ENCODE measurements around the gene CSH1.
A peak's percentile ranks its signal among the peaks of the same experiment; 100 is the strongest.
"Not testable (repeated sequence)": the region's sequence is repeated elsewhere in the genome, so short reads cannot be mapped to it uniquely, and the experiment has no call there.

The CSH1 gene

DNA sequence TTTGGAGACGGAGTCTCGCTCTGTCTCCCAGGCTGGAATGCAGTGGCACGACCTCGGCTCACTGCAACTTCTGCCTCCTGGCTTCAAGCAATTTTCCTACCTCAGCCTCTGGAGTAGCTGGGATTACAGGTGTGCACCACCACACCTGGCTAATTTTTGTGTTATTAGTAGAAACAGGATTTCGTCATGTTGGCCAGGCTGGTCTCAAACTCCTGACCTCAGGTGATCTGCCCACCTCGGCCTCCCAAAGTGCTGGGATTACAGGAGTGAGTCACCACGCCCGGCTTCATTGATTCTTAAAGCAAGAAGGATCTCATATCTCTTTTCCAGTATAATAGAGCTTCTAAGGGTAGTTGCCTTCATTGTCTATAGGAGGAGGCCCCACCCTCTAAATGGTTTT is 8.4 kb upstream of the CSH1 start:
- not testable (repeated sequence) for DNase-seq (ENCODE audit: low read depth in 2 of 2)

- DNase-seq (ENCODE audit: low read depth in 2 of 2), result peak in 1 of 2 donors; percentile 24
These were observed 7.4 kb upstream of the CSH1 start for GRCh38 chr17:63903787-63904201.

GRCh38 chr17:63901971-63902370 is 5.6 kb upstream of the CSH1 start:
- not testable (repeated sequence) for DNase-seq (ENCODE audit: low read depth in 2 of 2)

DNA sequence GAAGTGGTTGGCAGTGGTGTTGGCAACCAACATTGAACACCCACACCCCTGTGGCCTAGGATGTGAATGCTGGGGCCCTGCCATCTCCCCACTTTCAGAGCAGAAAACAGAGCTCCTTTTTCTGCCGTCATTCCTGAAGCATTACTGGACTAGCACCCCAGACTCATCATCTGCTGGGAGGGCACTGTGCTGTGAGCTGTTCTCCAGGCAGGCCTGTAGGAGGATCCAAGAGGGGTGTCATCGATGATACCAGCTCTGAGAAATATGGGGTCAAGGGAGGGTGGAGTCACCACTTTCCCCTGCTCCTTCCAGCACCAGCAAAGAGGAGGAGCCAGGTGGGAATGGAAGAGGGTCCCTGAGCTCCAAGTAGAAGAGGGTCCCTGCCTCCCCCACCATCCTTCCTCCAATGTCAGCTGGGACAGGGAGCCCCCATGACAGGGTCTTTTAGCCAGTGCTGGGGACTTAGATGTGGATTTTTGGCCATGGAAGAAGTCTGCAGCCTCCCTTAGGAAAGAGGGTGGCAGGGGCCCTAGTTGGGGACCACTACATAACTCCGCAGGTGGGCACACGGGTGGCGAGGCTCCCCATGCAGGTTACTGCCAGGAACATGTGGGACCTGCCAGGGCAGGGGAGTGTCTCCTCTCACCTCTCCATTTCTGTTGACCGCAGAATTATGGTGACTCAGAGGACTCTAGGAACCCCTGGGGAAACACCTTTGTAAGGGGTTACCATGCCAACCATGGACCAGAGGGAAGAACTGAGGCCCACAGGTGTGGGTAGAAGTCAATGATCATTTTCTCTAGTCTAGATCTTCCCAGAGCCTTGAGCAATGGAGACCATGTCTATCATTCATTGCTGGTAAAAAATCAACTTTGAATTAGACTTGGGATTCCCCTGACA is 2.8 kb upstream of the CSH1 start:
- DNase-seq (ENCODE audit: low read depth in 2 of 2), result peak; percentile 12 to 50

DNA sequence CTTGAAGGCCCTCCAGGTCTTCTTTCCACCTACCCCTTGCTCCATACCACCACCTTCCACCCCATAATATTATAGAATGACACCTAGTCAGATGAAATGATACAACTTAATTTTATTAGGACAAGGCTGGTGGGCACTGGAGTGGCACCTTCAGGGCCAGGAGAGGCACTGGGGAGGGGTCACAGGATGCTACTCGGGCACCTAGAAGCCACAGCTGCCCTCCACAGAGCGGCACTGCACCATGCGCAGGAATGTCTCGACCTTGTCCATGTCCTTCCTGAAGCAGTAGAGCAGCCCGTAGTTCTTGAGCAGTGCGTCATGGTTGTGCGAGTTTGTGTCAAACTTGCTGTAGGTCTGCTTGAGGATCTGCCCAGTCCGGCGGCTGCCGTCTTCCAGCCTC is 1.6 kb downstream of the CSH1 start:
- DNase-seq (ENCODE audit: low read depth in 2 of 2), result not testable (repeated sequence)

GRCh38 chr17:63894021-63894420 is 2.4 kb downstream of the CSH1 start:
- not testable (repeated sequence) for DNase-seq (ENCODE audit: low read depth in 2 of 2)

GRCh38 chr17:63892316-63893037 is 3.9 kb downstream of the CSH1 start:
- DNase-seq (ENCODE audit: low read depth in 2 of 2), result not testable (repeated sequence)

DNA sequence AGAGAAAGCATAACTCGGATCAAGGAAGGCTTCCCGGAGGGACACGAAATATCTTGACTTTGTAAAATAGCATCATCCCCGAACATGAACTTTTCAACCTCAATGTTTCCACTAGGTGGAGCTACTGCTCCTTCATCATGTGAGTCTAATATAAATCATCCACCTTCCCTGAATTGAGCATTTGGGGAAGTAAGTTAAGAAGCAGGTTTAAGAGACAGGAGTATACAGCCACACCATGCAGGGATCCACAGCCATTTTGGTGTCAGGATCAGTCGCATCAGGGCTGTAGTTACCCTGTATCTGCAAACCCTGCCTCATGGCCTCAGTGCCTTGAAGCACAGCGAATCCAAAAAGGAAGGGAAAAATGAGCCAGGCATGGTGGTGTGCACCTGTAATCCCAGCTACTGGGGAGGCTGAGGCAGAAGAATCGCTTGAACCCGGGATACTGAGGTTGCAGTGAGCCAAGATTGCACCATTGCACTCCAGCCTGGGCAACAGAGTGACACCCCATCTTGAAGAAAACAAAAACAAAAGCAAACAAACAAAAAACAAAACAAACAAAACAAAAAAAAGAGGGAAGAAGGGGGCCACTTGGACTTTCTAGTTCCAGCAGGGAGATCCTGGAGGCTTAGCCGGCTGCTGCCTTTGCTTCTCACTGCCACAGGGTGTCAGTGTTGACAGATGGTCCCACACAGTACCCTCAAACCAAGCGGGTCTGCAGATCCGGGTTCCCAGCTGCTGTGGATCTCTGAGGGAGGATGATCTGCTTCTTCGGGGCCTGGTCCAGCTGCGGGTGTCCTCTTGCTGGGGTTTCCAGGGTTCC is 7.1 kb downstream of the CSH1 start:
- not testable (repeated sequence) for DNase-seq (ENCODE audit: low read depth in 2 of 2)

- DNase-seq (ENCODE audit: low read depth in 2 of 2), result not testable (repeated sequence)
These were observed 11.3 kb downstream of the CSH1 start for GRCh38 chr17:63885119-63885518.

GRCh38 chr17:63882626-63883126 is 13.7 kb downstream of the CSH1 start:
- not testable (repeated sequence) for DNase-seq (ENCODE audit: low read depth in 2 of 2)

DNA sequence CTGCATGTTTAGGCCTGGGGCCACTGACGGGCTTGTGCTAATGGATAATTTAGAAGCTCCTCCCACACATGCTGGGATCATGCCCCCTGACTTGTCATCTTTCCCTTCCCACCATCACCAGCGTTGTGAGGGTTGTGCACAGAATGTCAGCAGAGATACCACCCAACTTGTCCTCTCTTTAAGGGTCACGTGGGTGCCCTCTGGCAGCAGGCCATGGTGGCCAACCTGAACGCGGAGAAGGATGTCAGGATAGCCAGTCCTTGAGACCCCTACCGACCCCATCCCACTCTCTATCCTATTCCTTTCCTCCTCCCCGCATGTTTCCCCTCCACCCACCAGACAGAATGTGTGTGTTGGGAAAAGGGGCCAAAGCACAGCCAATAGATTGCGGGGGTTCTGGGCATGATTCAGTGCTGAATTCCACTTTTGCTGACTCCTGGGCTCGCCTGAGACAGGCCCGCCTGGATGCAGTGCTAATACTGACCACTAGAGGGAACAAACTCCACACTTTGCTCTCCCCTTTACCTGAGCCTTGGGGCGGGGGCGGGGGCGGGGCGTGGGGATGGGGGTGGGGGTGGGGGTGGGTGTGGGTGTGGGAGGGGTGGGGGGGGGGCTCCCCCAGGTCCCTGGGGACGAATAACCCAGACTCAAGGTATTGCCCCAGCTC is 14.3 kb downstream of the CSH1 start, which contains the start of gene GH2:
TSS of gene GH2 (minus strand) at position 10 of the 667 bp plus-strand sequence. CDS start 143 bp downstream, outside the sequence.
- peak; percentile 37 to 46 for DNase-seq (ENCODE audit: low read depth in 2 of 2)

DNA sequence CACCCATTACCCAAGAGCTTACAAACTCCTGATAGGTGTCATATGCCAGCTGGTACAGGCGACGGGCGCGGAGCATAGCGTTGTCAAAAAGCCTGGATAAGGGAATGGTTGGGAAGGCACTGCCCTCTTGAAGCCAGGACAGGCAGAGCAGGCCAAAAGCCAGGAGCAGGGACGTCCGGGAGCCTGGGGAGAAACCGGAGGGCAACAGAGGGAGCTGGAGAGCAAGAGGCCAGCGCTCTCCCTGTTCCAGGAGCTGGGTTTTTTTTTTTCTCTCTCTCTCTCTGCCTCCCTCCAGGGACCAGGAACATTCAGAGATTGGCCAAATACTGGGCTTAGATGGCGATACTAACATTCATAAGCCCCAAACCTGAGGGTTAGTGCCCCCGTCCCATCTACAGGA is 15.0 kb downstream of the CSH1 start:
- not testable (repeated sequence) for DNase-seq (ENCODE audit: low read depth in 2 of 2)

GRCh38 chr17:63880706-63881105 is 15.7 kb downstream of the CSH1 start:
- DNase-seq (ENCODE audit: low read depth in 2 of 2), result no peak

- DNase-seq (ENCODE audit: low read depth in 2 of 2), result not testable (repeated sequence)
These were observed 18.0 kb downstream of the CSH1 start for GRCh38 chr17:63878413-63878812.

DNA sequence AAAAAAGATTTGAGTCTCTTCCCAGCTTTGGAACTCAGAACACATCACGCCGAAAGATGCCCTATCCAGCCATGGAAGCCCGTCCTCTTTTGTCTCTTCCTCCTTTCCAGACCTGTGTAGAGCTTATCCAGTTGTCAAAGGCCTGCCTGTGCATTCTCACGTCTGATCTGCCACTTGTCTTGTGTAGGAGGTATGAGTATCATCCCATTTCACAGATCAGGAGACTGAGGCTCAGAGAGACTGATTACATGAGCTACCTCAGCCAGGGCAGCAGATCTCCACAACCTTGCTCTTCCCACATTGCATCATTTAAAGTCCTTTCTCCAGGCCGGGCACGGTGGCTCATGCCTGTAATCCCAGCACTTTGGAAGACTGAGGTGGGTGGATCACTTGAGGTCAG is 21.7 kb downstream of the CSH1 start:
- not testable (repeated sequence) for DNase-seq (ENCODE audit: low read depth in 2 of 2)

DNA sequence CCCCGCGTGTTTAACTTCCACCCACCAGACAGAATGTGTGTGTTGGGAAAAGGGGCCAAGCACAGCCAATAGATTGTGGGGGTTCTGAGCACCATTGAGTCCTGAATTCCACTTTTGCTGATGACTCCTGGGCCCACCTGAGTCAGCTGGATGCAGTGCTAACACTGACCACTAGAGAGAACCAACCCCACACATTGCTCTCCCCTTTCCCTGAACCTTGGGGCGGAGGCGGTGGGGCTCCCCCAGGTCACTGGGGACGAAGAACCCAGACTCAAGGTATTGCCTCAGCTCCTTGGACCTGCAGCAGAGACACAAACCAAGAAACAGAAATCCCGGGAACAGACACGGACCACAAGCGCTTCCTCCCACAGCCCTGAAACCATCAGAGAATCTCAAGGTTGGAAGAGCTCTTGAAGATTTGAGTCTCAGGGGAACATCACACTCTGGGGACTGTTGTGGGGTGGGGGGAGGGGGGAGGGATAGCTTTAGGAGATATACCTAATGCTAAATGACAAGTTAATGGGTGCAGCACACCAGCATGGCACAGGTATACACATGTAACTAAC is 22.2 kb downstream of the CSH1 start:
- DNase-seq (ENCODE audit: low read depth in 2 of 2), result not testable (repeated sequence)

- not testable (repeated sequence) for DNase-seq (ENCODE audit: low read depth in 2 of 2)
These were observed 22.8 kb downstream of the CSH1 start, which contains the start of gene CSH2 for GRCh38 chr17:63873577-63873976. Gene CSH2 (minus strand): TSS chr17:63873677. CDS start chr17:63873614, 63 bp downstream.

DNA sequence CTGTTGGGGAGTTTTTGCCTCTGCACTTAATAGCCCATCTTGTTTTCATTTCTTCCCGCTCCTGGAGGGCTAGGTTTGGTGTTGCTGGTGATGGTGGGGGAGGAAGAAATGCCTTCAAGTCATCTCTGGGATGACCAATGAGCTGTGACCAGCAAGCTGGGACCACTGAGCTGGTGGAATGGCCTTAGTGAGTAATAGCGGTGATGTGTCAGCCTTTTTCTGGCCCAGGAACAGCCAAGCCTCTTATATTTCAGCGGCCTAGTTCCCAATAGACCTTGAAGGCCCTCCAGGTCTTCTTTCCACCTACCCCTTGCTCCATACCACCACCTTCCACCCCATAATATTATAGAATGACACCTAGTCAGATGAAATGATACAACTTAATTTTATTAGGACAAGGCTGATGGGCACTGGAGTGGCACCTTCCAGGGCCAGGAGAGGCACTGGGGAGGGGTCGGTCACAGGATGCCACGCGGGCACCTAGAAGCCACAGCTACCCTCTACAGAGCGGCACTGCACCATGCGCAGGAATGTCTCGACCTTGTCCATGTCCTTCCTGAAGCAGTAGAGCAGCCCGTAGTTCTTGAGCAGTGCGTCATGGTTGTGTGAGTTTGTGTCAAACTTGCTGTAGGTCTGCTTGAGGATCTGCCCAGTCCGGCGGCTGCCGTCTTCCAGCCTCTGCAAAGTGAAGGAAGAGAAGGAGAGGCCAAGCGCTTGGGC is 24.6 kb downstream of the CSH1 start:
- DNase-seq (ENCODE audit: low read depth in 2 of 2), result not testable (repeated sequence)

GRCh38 chr17:63870292-63870665 is 26.1 kb downstream of the CSH1 start:
- DNase-seq (ENCODE audit: low read depth in 2 of 2), result not testable (repeated sequence)
